Stimulated activated CD4-positive, alpha-beta T cell treated with anti-CD3 and anti-CD28 coated beads, Interleukin-4, amount 100 ng/mL, for 48 hours (primary cell): ENCODE data around the gene ARID4A.
"Not testable (repeated sequence)": the region's sequence is repeated elsewhere in the genome, so short reads cannot be mapped to it uniquely, and the experiment has no call there.

Source experiments
- DNase-seq, 2 donors: peaks; one replicate each; pipeline ENCODE4 v3.0.0-alpha.2; 2020; ENCODE audit warnings: low read depth in 2 of 2

ARID4A gene

GRCh38 chr14:58298477-58299400, at the start of gene ARID4A:
Gene ARID4A (plus strand): TSS chr14:58298555. CDS start chr14:58299855, 1,300 bp downstream.
- DNase-seq, result peak; percentile 54 to 74

GRCh38 chr14:58249611-58250010, 48.7 kb upstream of the ARID4A start:
- no peak for DNase-seq

- DNase-seq, result no peak
Measured at GRCh38 chr14:58258156-58258555, 40.2 kb upstream of the ARID4A start.

GRCh38 chr14:58262005-58262404, 36.4 kb upstream of the ARID4A start:
- not testable (repeated sequence) for DNase-seq

- no peak for DNase-seq
Measured at GRCh38 chr14:58265401-58265800, 33.0 kb upstream of the ARID4A start.

GRCh38 chr14:58270628-58271027, 27.7 kb upstream of the ARID4A start:
- no peak for DNase-seq

- no peak for DNase-seq
Measured at GRCh38 chr14:58272588-58273372, 25.6 kb upstream of the ARID4A start.

GRCh38 chr14:58274881-58275280, 23.5 kb upstream of the ARID4A start:
- DNase-seq, result no peak

GRCh38 chr14:58275527-58276190, 22.7 kb upstream of the ARID4A start:
- no peak for DNase-seq

- no peak for DNase-seq
Measured at GRCh38 chr14:58276208-58276607, 22.1 kb upstream of the ARID4A start.

- no peak for DNase-seq
Measured at GRCh38 chr14:58278177-58278576, 20.2 kb upstream of the ARID4A start.

GRCh38 chr14:58280954-58281787, 17.2 kb upstream of the ARID4A start:
- no peak for DNase-seq

GRCh38 chr14:58281969-58282368, 16.4 kb upstream of the ARID4A start:
- no peak for DNase-seq

- no peak for DNase-seq
Measured at GRCh38 chr14:58282925-58283593, 15.3 kb upstream of the ARID4A start.

- DNase-seq, result no peak
Measured at GRCh38 chr14:58283730-58284129, 14.6 kb upstream of the ARID4A start.

GRCh38 chr14:58285132-58285531, 13.2 kb upstream of the ARID4A start:
- DNase-seq, result no peak

GRCh38 chr14:58287607-58288042, 10.7 kb upstream of the ARID4A start:
- DNase-seq, result no peak

GRCh38 chr14:58288106-58288792, 10.1 kb upstream of the ARID4A start:
- no peak for DNase-seq

GRCh38 chr14:58291646-58292045, 6.7 kb upstream of the ARID4A start:
- DNase-seq, result no peak

- DNase-seq, result no peak
Measured at GRCh38 chr14:58292187-58292586, 6.2 kb upstream of the ARID4A start.
